Measurements from ENCODE around the gene PHLPP2. TPM values are rescaled to one million over a fixed set of nuclear protein-coding genes. Genes with fewer than 3 reads are reported as not detected.

The PHLPP2 gene
- total RNA-seq, 4 donors from 2014 or later = 0.49 to 5.7 (median 1.7) TPM

DNA sequence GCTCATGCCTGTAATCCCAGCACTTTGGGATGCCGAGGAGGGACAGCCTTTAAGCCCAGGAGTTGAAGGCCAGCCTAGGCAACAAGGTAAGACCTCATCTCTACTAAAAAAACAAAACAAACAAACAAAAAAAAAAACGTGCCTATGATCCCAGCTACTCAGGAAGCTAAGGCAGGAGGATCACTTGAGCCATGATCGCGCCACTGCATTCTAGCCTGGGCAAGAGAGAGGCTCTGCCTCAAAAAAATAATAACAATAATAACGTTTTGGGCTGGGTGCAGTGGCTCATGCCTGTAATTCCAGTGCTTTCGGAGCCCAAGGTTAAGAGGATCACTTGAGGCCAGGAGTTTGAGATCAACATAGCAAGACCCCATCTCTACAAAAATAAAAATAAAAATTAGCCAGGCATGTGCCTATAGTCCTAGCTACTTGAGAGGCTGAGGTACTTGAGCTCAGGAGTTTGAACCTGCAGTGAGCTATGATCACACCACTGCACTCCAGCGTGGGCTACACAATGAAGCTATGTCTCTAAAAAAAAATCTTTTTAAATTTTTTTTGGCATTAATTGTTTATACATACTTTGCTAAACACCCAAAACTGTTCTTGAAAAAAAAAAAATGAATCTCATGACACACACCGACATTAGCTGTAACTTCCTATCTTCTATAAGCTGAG is 3.3 kb downstream of the PHLPP2 start:
- no peak overlapping the region for H3K27ac ChIP-seq
- H3K27me3 ChIP-seq = no peaks in the 10 kb centered on the region
- no peaks in the 10 kb centered on the region for H3K9me3 ChIP-seq
- H3K4me1 ChIP-seq = peaks cover 0 to 24% (median 4%) of the 10 kb centered on the region in 3 donors
- no peak for DNase-seq
- TF ChIP-seq, protein P1, sequence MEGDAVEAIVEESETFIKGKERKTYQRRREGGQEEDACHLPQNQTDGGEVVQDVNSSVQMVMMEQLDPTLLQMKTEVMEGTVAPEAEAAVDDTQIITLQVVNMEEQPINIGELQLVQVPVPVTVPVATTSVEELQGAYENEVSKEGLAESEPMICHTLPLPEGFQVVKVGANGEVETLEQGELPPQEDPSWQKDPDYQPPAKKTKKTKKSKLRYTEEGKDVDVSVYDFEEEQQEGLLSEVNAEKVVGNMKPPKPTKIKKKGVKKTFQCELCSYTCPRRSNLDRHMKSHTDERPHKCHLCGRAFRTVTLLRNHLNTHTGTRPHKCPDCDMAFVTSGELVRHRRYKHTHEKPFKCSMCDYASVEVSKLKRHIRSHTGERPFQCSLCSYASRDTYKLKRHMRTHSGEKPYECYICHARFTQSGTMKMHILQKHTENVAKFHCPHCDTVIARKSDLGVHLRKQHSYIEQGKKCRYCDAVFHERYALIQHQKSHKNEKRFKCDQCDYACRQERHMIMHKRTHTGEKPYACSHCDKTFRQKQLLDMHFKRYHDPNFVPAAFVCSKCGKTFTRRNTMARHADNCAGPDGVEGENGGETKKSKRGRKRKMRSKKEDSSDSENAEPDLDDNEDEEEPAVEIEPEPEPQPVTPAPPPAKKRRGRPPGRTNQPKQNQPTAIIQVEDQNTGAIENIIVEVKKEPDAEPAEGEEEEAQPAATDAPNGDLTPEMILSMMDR (IDR thresholded peaks at IDR 0.05) = no peak
- TF ChIP-seq POLR2A (IDR thresholded peaks at IDR 0.05) = no peak
- no peaks in the 10 kb centered on the region for H3K36me3 ChIP-seq
- intact Hi-C loops (cut with DNase I) = no loop called here
- H3K4me3 ChIP-seq = no peak overlapping the region
- WGBS, 2 donors = 79 to 86% methylated on average over 7 of the region's 8 CpGs

GRCh38 chr16:71712501-71712900 is 12.0 kb downstream of the PHLPP2 start:
- no peak overlapping the region for H3K4me3 ChIP-seq
- no peak for TF ChIP-seq POLR2A (IDR thresholded peaks at IDR 0.05)
- TF ChIP-seq, protein P1 (IDR thresholded peaks at IDR 0.05) = no peak

DNA sequence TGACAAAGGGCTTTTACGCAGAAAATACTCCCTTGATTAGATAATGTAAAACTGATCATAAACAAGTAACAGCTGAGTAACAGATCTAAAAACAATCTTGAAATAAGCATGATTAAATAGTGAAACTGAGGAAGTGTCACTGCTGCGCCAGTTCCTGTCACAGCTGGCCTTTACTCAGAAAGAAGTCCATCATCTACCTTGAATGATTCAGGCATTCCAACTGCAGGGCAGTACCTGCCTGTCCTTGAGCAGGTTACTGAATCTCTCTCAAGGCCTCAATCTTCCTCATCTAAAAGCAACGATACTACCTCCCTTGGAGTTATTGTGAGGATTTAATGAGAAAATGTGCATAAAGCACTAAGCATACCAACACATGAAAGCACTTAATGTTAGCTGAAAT is 12.7 kb downstream of the PHLPP2 start:
- WGBS, 2 donors = 65 to 73% methylated on average over 3 of the region's 3 CpGs
- Histone ChIP-seq H3K4me3 (no peak overlapping the region), H3K4me1 (peaks cover 0 to 14% (median 0%) of the 10 kb centered on the region in 3 donors), H3K36me3 (peaks cover 0 to 14% (median 0%) of the 10 kb centered on the region in 3 donors), H3K9me3 (no peaks in the 10 kb centered on the region), H3K27me3 (no peaks in the 10 kb centered on the region), H3K27ac (no peak overlapping the region)
- DNase-seq = no peak
- TF ChIP-seq, protein P1 (IDR thresholded peaks at IDR 0.05) = no peak
- no peak for TF ChIP-seq POLR2A (IDR thresholded peaks at IDR 0.05)
- intact Hi-C loops (cut with DNase I) = no loop called here

More at GRCh38 chr16:71712501-71712900, 12.0 kb downstream of the PHLPP2 start:
- WGBS, 2 donors = 71 to 75% methylated on average over 1 of the region's 1 CpG
- peaks cover 0 to 14% (median 0%) of the 10 kb centered on the region in 3 donors for H3K4me1 ChIP-seq
- no peaks in the 10 kb centered on the region for H3K9me3 ChIP-seq
- H3K27ac ChIP-seq = no peak overlapping the region
- H3K36me3 ChIP-seq = peaks cover 0 to 14% (median 0%) of the 10 kb centered on the region in 3 donors
- intact Hi-C loops (cut with DNase I) = no loop called here
- no peak for DNase-seq
- H3K27me3 ChIP-seq = no peaks in the 10 kb centered on the region

DNA sequence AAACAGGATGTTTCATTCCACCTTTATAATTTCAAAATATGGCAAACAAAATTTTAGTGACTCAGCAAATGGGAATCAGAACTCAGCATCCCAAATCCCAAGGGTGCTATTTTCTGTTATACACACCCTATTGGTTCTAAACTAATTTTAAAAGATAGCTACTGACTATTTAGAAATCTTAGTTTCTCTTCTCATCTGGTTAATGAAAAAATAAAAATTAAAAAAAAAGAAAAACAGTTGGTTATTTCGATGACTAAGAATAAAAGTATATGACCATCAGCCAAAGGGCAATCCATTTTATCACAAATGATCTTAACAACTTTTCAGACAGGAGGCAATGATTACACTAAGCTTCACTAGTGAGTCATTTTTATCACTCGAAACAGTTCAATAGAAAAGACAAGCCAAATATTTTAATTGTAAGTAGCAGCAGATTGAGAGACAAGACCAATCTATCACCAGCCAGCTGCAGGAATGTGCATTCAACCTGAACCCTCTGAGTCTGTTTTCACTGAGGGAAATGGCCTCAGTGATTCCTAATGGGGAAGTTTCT is 15.2 kb downstream of the PHLPP2 start:
- no peak for DNase-seq
- no peak overlapping the region for H3K4me3 ChIP-seq
- no peaks in the 10 kb centered on the region for H3K27me3 ChIP-seq
- TF ChIP-seq, protein P1 (IDR thresholded peaks at IDR 0.05) = no peak
- no peak overlapping the region for H3K27ac ChIP-seq
- no peaks in the 10 kb centered on the region for H3K9me3 ChIP-seq
- WGBS, 2 donors = 30 to 39% methylated on average over 2 of the region's 2 CpGs
- peaks cover 0 to 14% (median 0%) of the 10 kb centered on the region in 3 donors for H3K4me1 ChIP-seq
- H3K36me3 ChIP-seq = peaks cover 0 to 11% (median 0%) of the 10 kb centered on the region in 3 donors
- intact Hi-C loops (cut with DNase I) = no loop called here

- intact Hi-C loops (cut with DNase I) = no loop called here
- Histone ChIP-seq H3K4me1 (peaks cover 0 to 14% (median 0%) of the 10 kb centered on the region in 3 donors), H3K27me3 (no peaks in the 10 kb centered on the region), H3K27ac (no peak overlapping the region), H3K9me3 (no peaks in the 10 kb centered on the region), H3K4me3 (no peak overlapping the region), H3K36me3 (peaks cover 0 to 5% (median 0%) of the 10 kb centered on the region in 3 donors)
- no peak for DNase-seq
- WGBS, 2 donors = 89 to 100% methylated on average over 2 of the region's 2 CpGs
- TF ChIP-seq, protein P1 (IDR thresholded peaks at IDR 0.05) = no peak
- TF ChIP-seq POLR2A (IDR thresholded peaks at IDR 0.05) = no peak
Observed at GRCh38 chr16:71708696-71709095, 15.8 kb downstream of the PHLPP2 start.

Data from esophagus squamous epithelium (tissue), 5 donors.